Adrenal gland (tissue), 12 donors: ENCODE data around the gene GON4L. TPM values are rescaled to one million over a fixed set of nuclear protein-coding genes. Genes with fewer than 3 reads are reported as not detected.

Source experiments
- DNase-seq, 7 donors: peaks; one replicate each; pipeline ENCODE4 v3.0.0-alpha.2; 2019 to 2020
- H3K27ac ChIP-seq, 5 donors: fragments of 200-600 bp; sonication (generic) in 4 of 5; 1 replicate in 3 of 5; 2 replicates in 2 of 5; pipeline versions ENCODE4 v1.5.1 to v1.8.0; 2016 to 2020; ENCODE audit warnings: mild to moderate bottlenecking in 1 of 5
- H3K27me3 ChIP-seq: fragments of 200-600 bp; 2 replicates; pipeline ENCODE4 v1.8.0; 2021
- H3K36me3 ChIP-seq, 2 donors: fragments of 200-600 bp; replicated peaks in 1 of 2; 1 replicate in 1 of 2; 2 replicates in 1 of 2; pipeline versions ENCODE4 v1.5.1 to v1.8.0; 2018 to 2022
- H3K4me1 ChIP-seq, 2 donors: fragments of 200-600 bp; replicated peaks in 1 of 2; 1 replicate in 1 of 2; 2 replicates in 1 of 2; pipeline versions ENCODE4 v1.5.1 to v1.8.0; 2018 to 2021
- H3K4me3 ChIP-seq, 4 donors: fragments of 200-600 bp; sonication (generic) in 3 of 4; one replicate each; pipeline ENCODE4 v1.5.1; 2016 to 2018
- H3K9me3 ChIP-seq, 3 donors: fragments of 200-600 bp; sonication (generic) in 1 of 3; replicated peaks in 1 of 3; 1 replicate in 2 of 3; 2 replicates in 1 of 3; pipeline versions ENCODE4 v1.5.1 to v1.8.0; 2016 to 2021
- CTCF ChIP-seq, 6 experiments: fragments of 450-650 bp in 4 of 6; fragments of 200-600 bp in 2 of 6; sonication (generic) in 1 of 6; IDR thresholded peaks; 1 replicate in 5 of 6; 2 replicates in 1 of 6; pipeline versions ENCODE4 v1.5.1 to v1.8.0; 2016 to 2021; ENCODE audit warnings: antibody characterized with exemption in 6 of 6, mild to moderate bottlenecking in 2 of 6, moderate library complexity in 1 of 6
- POLR2A ChIP-seq, 2 donors: fragments of 450-650 bp; IDR thresholded peaks; one replicate each; pipeline ENCODE4 v1.6.1; 2017; ENCODE audit warnings: antibody characterized with exemption in 2 of 2, mild to moderate bottlenecking in 2 of 2, moderate library complexity in 1 of 2
- WGBS, 4 donors: extraction: QIAGEN DNeasy Blood & Tissue Kit in 2 of 4; methylation state at CpG; one replicate each; pipeline versions ENCODE4 v1.1.5 to v1.1.7; 2013 to 2017; 5-methylcytosine and 5-hydroxymethylcytosine counted together
- intact Hi-C, 2 donors: fragments of 100-400 bp; cut with DNase I; formaldehyde crosslinking; loops; one replicate each; pipeline versions ENCODE4 v1.14.1 to v1.15.0; 2022 to 2023
- polyA plus RNA-seq, 3 donors: library from polyadenylated mRNA; stranded (reverse); fragments of 200-250 nt in 2 of 3; fragments of 350-450 nt in 1 of 3; fragmentation: Illumina TruSeq in 1 of 3; extraction: RNeasy Lipid Tissue Mini Kit (QIAGEN cat#74804) in 1 of 3; gene quantifications; one replicate each; pipeline ENCODE4 v1.2.3, GENCODE V29; 2013 to 2014
- total RNA-seq, 9 donors: library from RNA; depleted of rRNA in 4 of 9; stranded (reverse); fragments of >200 nt in 4 of 9; fragments of 120-200 nt in 1 of 9; fragmentation: NEBNext Ultra II Directional in 1 of 9; extraction: Animal tissue kit (Norgen Biotek cat#: 25700) in 1 of 9; gene quantifications; one replicate each; pipeline versions ENCODE4 v1.1.0 to v1.2.4, GENCODE V29; 2013 to 2023
- donor health status: healthy with polysubstance abuse.
- donor health status: Bipolar disorder and iron deficiency.
- donor health status: DM: yes; HTN: yes; CAD: no.
- donor health status: DM: no; HTN: no; CAD: no.
- donor health status: DM: no; HTN: no; CAD: no.
- donor health status: DM: yes; HTN: yes; CAD: no.

The GON4L gene
- total and polyA plus RNA-seq, 12 donors: 13.7 to 41.7 (median 35.0) TPM

GRCh38 chr1:155861896-155862295, 4.9 kb upstream of the GON4L start:
- no peaks in the 10 kb centered on the region for H3K4me1 ChIP-seq
- no peak overlapping the region for H3K4me3 ChIP-seq
- 78 to 93% (median 87%) methylated on average over 2 of the region's 2 CpGs for WGBS, 4 donors
- H3K36me3 ChIP-seq: no peaks in the 10 kb centered on the region
- no peak for TF ChIP-seq POLR2A (IDR thresholded peaks at IDR 0.05)
- TF ChIP-seq CTCF (IDR thresholded peaks at IDR 0.05): no peak
- no peaks in the 10 kb centered on the region for H3K9me3 ChIP-seq
- H3K27ac ChIP-seq: no peak overlapping the region
- no peak for DNase-seq
- intact Hi-C loops: no loop called here
- no peaks in the 10 kb centered on the region for H3K27me3 ChIP-seq

DNA sequence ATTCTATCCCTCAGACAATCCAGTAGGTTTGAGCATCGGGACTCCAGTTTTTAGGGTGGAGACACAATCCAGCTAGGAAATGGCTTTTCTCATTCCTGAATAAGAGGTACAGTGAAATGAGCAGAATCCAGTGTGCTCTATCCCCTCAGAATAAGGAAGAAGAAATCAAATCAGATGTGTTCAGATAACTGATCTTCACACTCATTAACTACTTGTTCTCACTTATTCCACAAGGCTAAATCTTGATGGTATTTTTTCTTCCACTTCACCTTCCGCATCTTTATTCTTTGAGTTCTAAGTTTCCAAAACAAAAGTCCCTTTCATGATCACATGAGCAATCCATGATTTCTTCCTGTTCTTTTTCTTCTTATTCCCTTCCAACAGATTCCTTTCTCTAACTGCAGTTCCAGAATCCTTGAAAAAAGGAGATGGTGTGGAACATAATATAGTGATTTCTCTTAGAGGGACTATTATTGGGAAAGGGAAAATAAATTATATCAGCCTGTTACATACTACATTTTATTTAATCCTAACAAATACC, 4.0 kb upstream of the GON4L start:
- Histone ChIP-seq H3K9me3 (no peaks in the 10 kb centered on the region), H3K27me3 (no peaks in the 10 kb centered on the region), H3K4me3 (peak overlapping the region in 1 of 4 donors; percentile 53), H3K36me3 (no peaks in the 10 kb centered on the region), H3K27ac (peak overlapping the region in 3 of 5 donors; percentile 42 to 92 (median 90)), H3K4me1 (peaks cover 6% of the 10 kb centered on the region in 2 donors)
- 69 to 84% (median 77%) methylated on average over 2 of the region's 2 CpGs for WGBS, 4 donors
- intact Hi-C loops: no loop called here
- TF ChIP-seq CTCF (IDR thresholded peaks at IDR 0.05) (no peak), POLR2A (IDR thresholded peaks at IDR 0.05) (no peak)
- no peak for DNase-seq

GRCh38 chr1:155859881-155860871, 3.2 kb upstream of the GON4L start:
- Histone ChIP-seq H3K27me3 (no peaks in the 10 kb centered on the region), H3K36me3 (no peaks in the 10 kb centered on the region), H3K27ac (peak overlapping the region; percentile 42 to 92 (median 54)), H3K4me3 (peak overlapping the region in 1 of 4 donors; percentile 53), H3K9me3 (no peaks in the 10 kb centered on the region), H3K4me1 (peaks cover 7 to 10% of the 10 kb centered on the region in 2 donors)
- 7 to 13% (median 8%) methylated on average over 12 to 35 of the region's 35 CpGs for WGBS, 4 donors
- TF ChIP-seq CTCF (IDR thresholded peaks at IDR 0.05): no peak
- intact Hi-C loops: no loop called here
- DNase-seq: peak; percentile 60 to 90 (median 69)

DNA sequence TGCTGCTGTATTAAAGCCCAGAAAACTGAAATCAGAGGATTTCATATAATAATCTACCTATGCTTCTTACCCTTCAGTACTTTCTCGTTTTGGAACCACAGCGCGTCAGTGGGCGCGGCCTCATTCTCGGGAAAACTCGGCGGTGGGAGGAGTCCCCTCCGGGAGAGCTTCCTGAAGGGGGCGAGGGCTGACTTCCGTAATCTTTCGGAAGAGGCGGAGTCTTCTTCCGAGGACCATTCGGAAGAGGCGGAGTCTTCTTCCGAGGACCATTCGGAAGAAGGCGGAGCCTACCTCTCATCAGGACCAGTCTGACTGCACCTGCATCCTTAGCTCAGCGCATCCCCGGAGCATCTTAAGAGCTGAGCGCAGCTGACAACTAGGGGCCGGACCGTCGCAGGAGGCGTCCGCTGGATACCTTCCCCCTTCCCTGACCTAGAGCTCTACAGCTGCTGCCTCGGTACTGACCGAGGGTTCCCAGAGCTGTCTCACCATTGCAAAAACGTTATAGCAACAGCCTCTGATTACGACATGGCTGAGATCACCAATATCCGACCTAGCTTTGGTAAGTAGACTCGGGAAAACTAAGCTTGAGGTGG, 2.3 kb upstream of the GON4L start, which contains the start of gene SYT11:
TSS of gene SYT11 (plus strand) at position 334 of the 596 bp plus-strand sequence. CDS start at position 529, 195 bp downstream.
- 0 to 1% (median 1%) methylated on average over 19 to 33 of the region's 33 CpGs for WGBS, 4 donors
- no peak for TF ChIP-seq CTCF (IDR thresholded peaks at IDR 0.05)
- no peak for TF ChIP-seq POLR2A (IDR thresholded peaks at IDR 0.05)
- peak; percentile 93 to 98 (median 96) for DNase-seq
- H3K27ac ChIP-seq: peak within 1 kb of the TSS; percentile 63 to 92 (median 79)
- H3K4me1 ChIP-seq: peaks cover 7 to 10% of the 10 kb centered on the region in 2 donors
- no peaks in the 10 kb centered on the region for H3K27me3 ChIP-seq
- H3K4me3 ChIP-seq: peak within 1 kb of the TSS in 3 of 4 donors; percentile 15 to 53 (median 42)
- H3K9me3 ChIP-seq: no peaks in the 10 kb centered on the region
- H3K36me3 ChIP-seq: peaks cover 0 to 6% of the 10 kb centered on the region in 2 donors
- intact Hi-C loops: no loop called here
